Osteoblast (primary cell): ENCODE results near the gene HAND1. TPM values are rescaled to one million over a fixed set of nuclear protein-coding genes. Genes with fewer than 3 reads are reported as not detected.

Experiments
- DNase-seq: peaks from one replicate; pipeline ENCODE4 v3.0.0; 2011; ENCODE audit warnings: low spot score, mixed read lengths; ENCODE audit not compliant: insufficient read length; ENCODE audit errors: missing footprints
- H2AFZ ChIP-seq: 2 replicates; pipeline ENCODE4 v1.6.0; 2011; ENCODE audit warnings: mild to moderate bottlenecking, low read length
- H3K27ac ChIP-seq: 2 replicates; pipeline ENCODE4 v1.5.1; 2011; ENCODE audit warnings: mild to moderate bottlenecking, low read depth, low read length, moderate library complexity
- H3K27me3 ChIP-seq: 2 replicates; pipeline ENCODE4 v1.6.0; 2012; ENCODE audit warnings: mild to moderate bottlenecking, control low read depth, inconsistent platforms, low read length, moderate library complexity; ENCODE audit not compliant: insufficient read depth
- H3K36me3 ChIP-seq: 2 replicates; pipeline ENCODE4 v1.5.1; 2011; ENCODE audit warnings: mild to moderate bottlenecking, low read length, control low read depth, moderate library complexity; ENCODE audit not compliant: insufficient read depth
- H3K4me1 ChIP-seq: 2 replicates; pipeline ENCODE4 v1.5.1; 2011; ENCODE audit warnings: mild to moderate bottlenecking, low read length, control low read depth, moderate library complexity; ENCODE audit not compliant: insufficient read depth
- H3K4me2 ChIP-seq: 2 replicates; pipeline ENCODE4 v1.6.0; 2011; ENCODE audit warnings: mild to moderate bottlenecking, low read length; ENCODE audit not compliant: insufficient read depth
- H3K4me3 ChIP-seq: fragments of 200-600 bp; sonication (generic); 3 replicates; pipeline ENCODE4 v1.5.1; 2012; ENCODE audit warnings: mild to moderate bottlenecking, low read length, inconsistent platforms; ENCODE audit not compliant: insufficient read depth
- H3K79me2 ChIP-seq: 2 replicates; pipeline ENCODE4 v1.6.0; 2012; ENCODE audit warnings: mild to moderate bottlenecking, low read length, control low read depth, inconsistent platforms; ENCODE audit not compliant: insufficient read depth
- H3K9me3 ChIP-seq: 2 replicates; pipeline ENCODE4 v1.5.1; 2011; ENCODE audit warnings: low read depth, low read length, control low read depth
- H4K20me1 ChIP-seq: 2 replicates; pipeline ENCODE4 v1.6.0; 2012; ENCODE audit warnings: mild to moderate bottlenecking, low read length, control low read depth; ENCODE audit not compliant: insufficient read depth
- total RNA-seq: library from RNA; depleted of rRNA; stranded (reverse); fragments of >200 nt; gene quantifications from 2 replicates; pipeline ENCODE4 v1.2.3, GENCODE V29; 2012
- TF ChIP-seq, protein P1 (sequence below): IDR thresholded peaks from 2 replicates; pipeline ENCODE4 v1.5.1; 2011; ENCODE audit warnings: mild to moderate bottlenecking, low read depth, low read length, moderate library complexity; ENCODE audit errors: extremely low read depth

HAND1 gene
- total RNA-seq: under 0.01 TPM in 1 of 2 replicates, not detected in the other

DNA sequence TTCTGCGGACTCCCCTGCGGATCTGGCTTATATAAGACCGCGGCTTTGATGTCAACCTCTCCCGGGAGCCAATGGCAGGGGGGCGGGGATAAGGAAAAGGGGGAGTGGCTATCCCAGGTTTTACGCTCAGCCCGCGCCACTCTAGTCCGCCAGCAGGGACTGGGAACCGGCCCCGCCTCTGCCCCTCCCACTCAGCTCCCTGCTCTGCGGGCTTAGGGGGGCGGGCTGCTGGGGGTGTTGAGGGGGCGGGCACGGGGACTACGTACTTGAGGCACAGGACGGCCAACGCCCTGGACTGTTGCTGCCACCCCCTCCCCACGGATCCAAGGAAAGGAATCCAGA, at the start of gene HAND1:
HAND1 (minus strand) TSS at position 4 of the 342 bp plus-strand sequence. CDS start 219 bp downstream, outside the sequence.
- Histone ChIP-seq H4K20me1 (no peaks in the 10 kb centered on the region), H3K4me1 (no peaks in the 10 kb centered on the region), H2AFZ (no peak within 1 kb of the TSS), H3K27me3 (peaks cover 98% of the 10 kb centered on the region), H3K4me3 (no peak within 1 kb of the TSS), H3K4me2 (peak within 1 kb of the TSS; percentile 32), H3K79me2 (no peaks in the 10 kb centered on the region), H3K9me3 (no peaks in the 10 kb centered on the region), H3K27ac (no peak within 1 kb of the TSS), H3K36me3 (no peaks in the 10 kb centered on the region)
- peak; percentile 89 for DNase-seq
- TF ChIP-seq, protein P1, sequence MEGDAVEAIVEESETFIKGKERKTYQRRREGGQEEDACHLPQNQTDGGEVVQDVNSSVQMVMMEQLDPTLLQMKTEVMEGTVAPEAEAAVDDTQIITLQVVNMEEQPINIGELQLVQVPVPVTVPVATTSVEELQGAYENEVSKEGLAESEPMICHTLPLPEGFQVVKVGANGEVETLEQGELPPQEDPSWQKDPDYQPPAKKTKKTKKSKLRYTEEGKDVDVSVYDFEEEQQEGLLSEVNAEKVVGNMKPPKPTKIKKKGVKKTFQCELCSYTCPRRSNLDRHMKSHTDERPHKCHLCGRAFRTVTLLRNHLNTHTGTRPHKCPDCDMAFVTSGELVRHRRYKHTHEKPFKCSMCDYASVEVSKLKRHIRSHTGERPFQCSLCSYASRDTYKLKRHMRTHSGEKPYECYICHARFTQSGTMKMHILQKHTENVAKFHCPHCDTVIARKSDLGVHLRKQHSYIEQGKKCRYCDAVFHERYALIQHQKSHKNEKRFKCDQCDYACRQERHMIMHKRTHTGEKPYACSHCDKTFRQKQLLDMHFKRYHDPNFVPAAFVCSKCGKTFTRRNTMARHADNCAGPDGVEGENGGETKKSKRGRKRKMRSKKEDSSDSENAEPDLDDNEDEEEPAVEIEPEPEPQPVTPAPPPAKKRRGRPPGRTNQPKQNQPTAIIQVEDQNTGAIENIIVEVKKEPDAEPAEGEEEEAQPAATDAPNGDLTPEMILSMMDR: no peak

- no peak overlapping the region for H3K4me2 ChIP-seq
- H3K9me3 ChIP-seq: no peaks in the 10 kb centered on the region
- no peak overlapping the region for H2AFZ ChIP-seq
- H3K79me2 ChIP-seq: no peaks in the 10 kb centered on the region
- no peak overlapping the region for H3K27ac ChIP-seq
- no peak overlapping the region for H3K4me3 ChIP-seq
- TF ChIP-seq, protein P1: no peak
- DNase-seq: no peak
- no peaks in the 10 kb centered on the region for H3K4me1 ChIP-seq
- peaks cover 22% of the 10 kb centered on the region for H3K27me3 ChIP-seq
- H4K20me1 ChIP-seq: no peaks in the 10 kb centered on the region
- H3K36me3 ChIP-seq: no peaks in the 10 kb centered on the region
Observed at GRCh38 chr5:154526231-154527226, 48.5 kb upstream of the HAND1 start.

DNA sequence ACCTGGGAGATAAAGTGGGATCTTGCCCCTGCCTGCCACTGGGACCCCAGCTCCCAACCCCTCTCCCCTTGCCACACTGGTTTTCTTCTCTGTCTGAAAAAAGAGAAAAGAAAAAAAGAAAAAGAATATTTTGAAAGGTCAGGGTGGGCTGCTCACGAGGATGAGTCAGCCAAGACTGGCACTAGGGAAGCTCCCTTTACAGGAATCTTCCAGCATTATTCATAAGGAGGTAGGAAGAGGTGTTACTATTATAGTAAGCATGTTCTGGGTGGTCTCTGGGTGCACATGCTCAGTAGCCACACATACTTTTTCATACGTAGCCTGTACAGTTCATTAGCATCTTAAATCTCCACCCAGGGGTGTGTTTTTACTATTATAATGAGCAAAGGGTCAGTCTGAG, 46.8 kb upstream of the HAND1 start:
- no peak for DNase-seq

DNA sequence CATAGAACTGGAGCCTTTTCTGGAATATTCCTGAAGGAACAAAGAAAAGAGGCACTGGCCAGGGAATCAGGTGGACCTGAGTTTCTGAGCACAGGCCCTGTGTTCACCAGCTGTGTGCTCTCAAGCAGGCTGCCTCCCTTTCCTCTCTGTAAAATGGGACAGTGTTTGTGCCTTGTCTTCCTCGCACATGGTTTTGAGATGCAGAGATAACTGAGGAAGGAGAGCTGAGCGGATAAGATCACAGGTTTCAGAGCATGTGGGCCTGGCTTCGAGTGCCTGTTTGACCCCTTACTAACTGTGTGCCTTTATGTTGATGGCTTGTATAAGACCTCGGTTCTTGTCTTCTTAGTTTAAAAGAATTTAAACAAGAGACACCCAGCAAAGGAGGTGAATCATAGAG, 46.2 kb upstream of the HAND1 start:
- Histone ChIP-seq H3K4me1 (no peaks in the 10 kb centered on the region), H3K4me3 (no peak overlapping the region), H3K4me2 (no peak overlapping the region), H3K9me3 (no peaks in the 10 kb centered on the region), H4K20me1 (no peaks in the 10 kb centered on the region), H3K79me2 (no peaks in the 10 kb centered on the region), H3K36me3 (no peaks in the 10 kb centered on the region), H3K27ac (no peak overlapping the region), H2AFZ (no peak overlapping the region), H3K27me3 (peaks cover 16% of the 10 kb centered on the region)
- no peak for DNase-seq
- TF ChIP-seq, protein P1: no peak

More for the DNA sequence above, 46.8 kb upstream of the HAND1 start:
- Histone ChIP-seq H3K27me3 (peaks cover 16% of the 10 kb centered on the region), H4K20me1 (no peaks in the 10 kb centered on the region), H2AFZ (no peak overlapping the region), H3K36me3 (no peaks in the 10 kb centered on the region), H3K9me3 (no peaks in the 10 kb centered on the region), H3K4me2 (no peak overlapping the region), H3K79me2 (no peaks in the 10 kb centered on the region), H3K27ac (no peak overlapping the region), H3K4me1 (no peaks in the 10 kb centered on the region), H3K4me3 (no peak overlapping the region)
- TF ChIP-seq, protein P1: no peak
